ENCODE measurements around the gene KCTD2.
"Not testable (repeated sequence)": the region's sequence is repeated elsewhere in the genome, so short reads cannot be mapped to it uniquely, and the experiment has no call there.

Gene KCTD2

GRCh38 chr17:75046407-75047289 lies at the start of gene KCTD2, which contains the start of gene ATP5PD:
KCTD2 (plus strand) TSS chr17:75047225; CDS start chr17:75047251, 26 bp downstream.
ATP5PD (minus strand) TSS chr17:75046969; CDS start chr17:75042650, 4,319 bp downstream.
- DNase-seq (ENCODE audit: low read depth), result peak; percentile 90

GRCh38 chr17:74998783-74999182 lies 48.2 kb upstream of the KCTD2 start:
- DNase-seq (ENCODE audit: low read depth), result no peak

- DNase-seq (ENCODE audit: low read depth), result no peak
These were observed 47.5 kb upstream of the KCTD2 start for GRCh38 chr17:74999523-74999922.

- DNase-seq (ENCODE audit: low read depth), result no peak
These were observed 44.8 kb upstream of the KCTD2 start for GRCh38 chr17:75001915-75002843.

GRCh38 chr17:75003070-75003956 lies 43.7 kb upstream of the KCTD2 start:
- no peak for DNase-seq (ENCODE audit: low read depth)

- no peak for DNase-seq (ENCODE audit: low read depth)
These were observed 43.1 kb upstream of the KCTD2 start for GRCh38 chr17:75003957-75004355.

GRCh38 chr17:75004371-75004770 lies 42.7 kb upstream of the KCTD2 start:
- no peak for DNase-seq (ENCODE audit: low read depth)

- no peak for DNase-seq (ENCODE audit: low read depth)
These were observed 41.7 kb upstream of the KCTD2 start for GRCh38 chr17:75005291-75005690.

GRCh38 chr17:75006084-75006483 lies 40.9 kb upstream of the KCTD2 start:
- not testable (repeated sequence) for DNase-seq (ENCODE audit: low read depth)

GRCh38 chr17:75006653-75007052 lies 40.4 kb upstream of the KCTD2 start:
- no peak for DNase-seq (ENCODE audit: low read depth)

- no peak for DNase-seq (ENCODE audit: low read depth)
These were observed 38.7 kb upstream of the KCTD2 start for GRCh38 chr17:75008373-75008772.

GRCh38 chr17:75009139-75009724 lies 37.8 kb upstream of the KCTD2 start:
- DNase-seq (ENCODE audit: low read depth), result no peak

- DNase-seq (ENCODE audit: low read depth), result no peak
These were observed 36.2 kb upstream of the KCTD2 start for GRCh38 chr17:75010683-75011400.

GRCh38 chr17:75011401-75012095 lies 35.5 kb upstream of the KCTD2 start:
- DNase-seq (ENCODE audit: low read depth), result no peak

GRCh38 chr17:75012096-75012345 lies 35.0 kb upstream of the KCTD2 start:
- no peak for DNase-seq (ENCODE audit: low read depth)

- peak; percentile 68 for DNase-seq (ENCODE audit: low read depth)
These were observed 34.5 kb upstream of the KCTD2 start, which contains the start of gene MRPL58 for GRCh38 chr17:75012346-75013091. MRPL58 (plus strand) TSS chr17:75012670; CDS start chr17:75012687, 17 bp downstream.

- no peak for DNase-seq (ENCODE audit: low read depth)
These were observed 33.9 kb upstream of the KCTD2 start for GRCh38 chr17:75013092-75013559.

- no peak for DNase-seq (ENCODE audit: low read depth)
These were observed 27.9 kb upstream of the KCTD2 start for GRCh38 chr17:75019146-75019545.

- no peak for DNase-seq (ENCODE audit: low read depth)
These were observed 27.3 kb upstream of the KCTD2 start for GRCh38 chr17:75019710-75020109.
